SK-N-SH treated with all-trans-retinoic acid at 6 μM for 48 hours (cell line): ENCODE data around the gene NUP88.

Experiments used
- ATAC-seq: fragments of 200-7000 bp; cut with Tn5 transposase; 3 replicates; pipeline ENCODE4 v1.9.1; 2020; ENCODE audit warnings: mild to moderate bottlenecking, moderate library complexity
- ARNTL ChIP-seq: fragments of 450-650 bp; formaldehyde crosslinking; IDR thresholded peaks from 2 replicates; pipeline ENCODE4 v1.5.0; 2020; ENCODE audit warnings: low read depth, mild to moderate bottlenecking, moderate library complexity, borderline replicate concordance
- BACH2 ChIP-seq: fragments of 250-450 bp; sonication (Bioruptor Pico); IDR thresholded peaks from 2 replicates; pipeline ENCODE4 v1.9.0; 2021; ENCODE audit warnings: mild to moderate bottlenecking, borderline replicate concordance
- CREB5 ChIP-seq: fragments of 250-450 bp; sonication (Bioruptor Pico); IDR thresholded peaks from 2 replicates; pipeline ENCODE4 v1.5.1; 2020; ENCODE audit warnings: low read depth, mild to moderate bottlenecking, moderate library complexity
- CSDC2 ChIP-seq: fragments of 250-450 bp; sonication (Bioruptor Pico); IDR thresholded peaks from 2 replicates; pipeline ENCODE4 v1.5.0; 2020; ENCODE audit warnings: mild to moderate bottlenecking, moderate library complexity
- CSRNP3 ChIP-seq: fragments of 250-450 bp; sonication (Bioruptor Pico); IDR thresholded peaks from 2 replicates; pipeline ENCODE4 v1.5.1; 2021; ENCODE audit warnings: mild to moderate bottlenecking, moderate library complexity
- ESRRG ChIP-seq: fragments of 250-450 bp; sonication (Bioruptor Pico); IDR thresholded peaks from 2 replicates; pipeline ENCODE4 v1.6.1; 2021; ENCODE audit warnings: mild to moderate bottlenecking
- GLIS3 ChIP-seq: fragments of 250-450 bp; sonication (Bioruptor Pico); IDR thresholded peaks from 2 replicates; pipeline ENCODE4 v1.5.0; 2020; ENCODE audit warnings: mild to moderate bottlenecking, moderate library complexity
- ISL1 ChIP-seq: fragments of 250-450 bp; sonication (Bioruptor Pico); IDR thresholded peaks from 2 replicates; pipeline ENCODE4 v2.1.2; 2022; ENCODE audit warnings: mild to moderate bottlenecking, moderate library complexity
- PATZ1 ChIP-seq: fragments of 250-450 bp; sonication (Bioruptor Pico); IDR thresholded peaks from 2 replicates; pipeline ENCODE4 v1.8.0; 2020; ENCODE audit warnings: mild to moderate bottlenecking, moderate library complexity, borderline replicate concordance
- POU6F1 ChIP-seq: fragments of 250-450 bp; sonication (Bioruptor Pico); IDR thresholded peaks from 2 replicates; pipeline ENCODE4 v1.8.0; 2021; ENCODE audit warnings: low read depth, mild to moderate bottlenecking, moderate library complexity, borderline replicate concordance
- PPARA ChIP-seq: fragments of 250-450 bp; sonication (Bioruptor Pico); IDR thresholded peaks from 2 replicates; pipeline ENCODE4 v1.5.0; 2020; ENCODE audit warnings: mild to moderate bottlenecking, borderline replicate concordance
- TCF4 ChIP-seq: fragments of 250-450 bp; sonication (Bioruptor Pico); IDR thresholded peaks from 2 replicates; pipeline ENCODE4 v1.8.0; 2021; ENCODE audit warnings: mild to moderate bottlenecking, moderate library complexity, borderline replicate concordance
- TOX ChIP-seq: fragments of 250-450 bp; sonication (Bioruptor Pico); IDR thresholded peaks from 2 replicates; pipeline ENCODE4 v1.8.0; 2021; ENCODE audit warnings: mild to moderate bottlenecking, moderate library complexity, borderline replicate concordance
- TSHZ2 ChIP-seq: fragments of 250-450 bp; sonication (Bioruptor Pico); IDR thresholded peaks from 2 replicates; pipeline ENCODE4 v1.5.0; 2020; ENCODE audit warnings: mild to moderate bottlenecking, moderate library complexity
- ZC3H10 ChIP-seq: fragments of 250-450 bp; sonication (Bioruptor Pico); IDR thresholded peaks from 2 replicates; pipeline ENCODE4 v1.5.1; 2021; ENCODE audit warnings: mild to moderate bottlenecking, moderate library complexity
- ZFP3 ChIP-seq: fragments of 250-450 bp; sonication (Bioruptor Pico); IDR thresholded peaks from 2 replicates; pipeline ENCODE4 v1.5.0; 2020; ENCODE audit warnings: mild to moderate bottlenecking, moderate library complexity
- ZNF565 ChIP-seq: fragments of 450-650 bp; formaldehyde crosslinking; conservative IDR thresholded peaks from 2 replicates; pipeline ENCODE4 v1.5.0; 2020; ENCODE audit warnings: low read depth, mild to moderate bottlenecking, moderate library complexity
- ZNF8 ChIP-seq: fragments of 450-650 bp; formaldehyde crosslinking; IDR thresholded peaks from 2 replicates; pipeline ENCODE4 v1.5.0; 2020; ENCODE audit warnings: mild to moderate bottlenecking, moderate library complexity

The NUP88 gene

GRCh38 chr17:5364156-5364555 lies 55.3 kb downstream of the NUP88 start:
- no peak for ATAC-seq
- TF ChIP-seq ARNTL (CRISPR knock-in tag) (no peak), CSRNP3 (CRISPR knock-in tag) (no peak), ISL1 (CRISPR knock-in tag) (no peak), BACH2 (CRISPR knock-in tag) (no peak), PPARA (CRISPR knock-in tag) (no peak), CSDC2 (no peak), TCF4 (CRISPR knock-in tag) (no peak), TSHZ2 (CRISPR knock-in tag) (no peak)

- no peak for TF ChIP-seq TOX (CRISPR knock-in tag)
- no peak for TF ChIP-seq PATZ1 (CRISPR knock-in tag)
- no peak for TF ChIP-seq ISL1 (CRISPR knock-in tag)
- no peak for TF ChIP-seq ZFP3 (CRISPR knock-in tag)
- TF ChIP-seq ARNTL (CRISPR knock-in tag): no peak
- no peak for TF ChIP-seq ESRRG (CRISPR knock-in tag)
- no peak for TF ChIP-seq CSRNP3 (CRISPR knock-in tag)
- TF ChIP-seq BACH2 (CRISPR knock-in tag): no peak
- TF ChIP-seq CREB5: no peak
- no peak for TF ChIP-seq CSDC2
- no peak for TF ChIP-seq GLIS3
- TF ChIP-seq ZNF565 (CRISPR knock-in tag): no peak
- no peak for TF ChIP-seq POU6F1 (CRISPR knock-in tag)
- TF ChIP-seq ZNF8 (CRISPR knock-in tag): no peak
- TF ChIP-seq PPARA (CRISPR knock-in tag): no peak
- TF ChIP-seq, all 23 proteins: peak for 0
These were observed 57.2 kb downstream of the NUP88 start for GRCh38 chr17:5362162-5362811.

GRCh38 chr17:5361426-5361825 lies 58.0 kb downstream of the NUP88 start:
- ATAC-seq: no peak
- no peak for TF ChIP-seq PATZ1 (CRISPR knock-in tag)
- TF ChIP-seq ZC3H10 (CRISPR knock-in tag): no peak
- TF ChIP-seq ISL1 (CRISPR knock-in tag): no peak

More at GRCh38 chr17:5362162-5362811, 57.2 kb downstream of the NUP88 start:
- no peak for ATAC-seq
